ENCODE results near the gene CCDC8.

GRCh38 chr19:46449228-46449627 lies 35.9 kb upstream of the CCDC8 start:
- TF ChIP-seq POLR2AphosphoS5 (IDR thresholded peaks at IDR 0.05) (no peak), CTCF (IDR thresholded peaks at IDR 0.05 in 8 of 11, conservative IDR thresholded peaks at IDR 0.05 in 3 of 11) (no peak), POLR2A (IDR thresholded peaks at IDR 0.05) (no peak)
